Raji (cell line): ENCODE results near the gene TPM3.

Experiments
- POLR2A ChIP-seq: IDR thresholded peaks from 2 replicates; pipeline ENCODE4 v1.6.1; 2011; ENCODE audit warnings: low read depth, low read length, control low read depth; ENCODE audit not compliant: insufficient read depth

Gene TPM3

GRCh38 chr1:154181944-154182343 is 10.0 kb downstream of the TPM3 start:
- no peak for TF ChIP-seq POLR2A

- TF ChIP-seq POLR2A = no peak
Measured at GRCh38 chr1:154179946-154180687, 11.8 kb downstream of the TPM3 start.

DNA sequence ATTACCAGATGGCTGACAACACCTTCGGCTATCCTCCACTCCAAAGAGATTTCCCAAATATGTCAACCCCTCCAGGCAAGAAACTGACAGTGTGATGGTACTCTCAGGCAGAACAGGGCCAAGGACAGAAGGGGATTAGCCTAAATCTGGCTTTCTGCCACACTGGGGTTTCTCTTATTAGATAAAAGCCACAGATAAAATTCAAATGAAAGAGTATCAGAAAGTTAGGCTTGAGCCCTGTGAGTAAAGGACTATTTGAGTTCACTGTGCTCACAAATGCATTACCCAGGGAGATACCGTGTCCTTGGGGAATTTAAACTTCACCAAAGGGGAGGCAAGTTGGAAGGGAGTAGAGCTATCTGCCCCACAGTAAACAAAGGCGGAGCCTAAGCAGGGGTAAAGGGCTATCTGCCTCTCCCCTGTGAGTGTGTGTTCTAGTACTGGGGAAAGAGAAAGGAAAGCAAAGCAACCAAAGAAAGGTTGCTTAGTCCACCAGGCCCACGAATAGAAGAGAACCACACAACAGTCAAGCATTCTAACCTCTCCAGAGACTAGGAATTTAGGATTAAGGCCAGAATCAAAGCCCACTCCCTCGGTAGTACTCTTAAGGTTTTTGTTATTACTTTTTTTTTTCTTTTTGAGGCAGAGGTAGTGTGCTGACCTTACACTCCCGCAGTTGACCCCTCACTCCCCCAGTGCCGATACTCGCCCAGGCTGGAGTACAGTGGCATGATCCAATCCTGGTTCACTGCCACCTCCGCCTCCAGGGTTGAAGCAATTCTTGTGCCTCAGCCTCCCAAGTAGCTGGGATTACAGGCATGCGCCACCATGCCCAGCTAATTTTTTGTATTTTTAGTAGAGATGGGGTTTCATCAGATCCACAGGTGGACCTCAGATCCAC is 12.7 kb downstream of the TPM3 start:
- TF ChIP-seq POLR2A = no peak

- TF ChIP-seq POLR2A = no peak
Measured at GRCh38 chr1:154178013-154178412, 13.9 kb downstream of the TPM3 start.

- no peak for TF ChIP-seq POLR2A
Measured at GRCh38 chr1:154176337-154176736, 15.6 kb downstream of the TPM3 start.

- TF ChIP-seq POLR2A = no peak
Measured at GRCh38 chr1:154174654-154175053, 17.2 kb downstream of the TPM3 start.

DNA sequence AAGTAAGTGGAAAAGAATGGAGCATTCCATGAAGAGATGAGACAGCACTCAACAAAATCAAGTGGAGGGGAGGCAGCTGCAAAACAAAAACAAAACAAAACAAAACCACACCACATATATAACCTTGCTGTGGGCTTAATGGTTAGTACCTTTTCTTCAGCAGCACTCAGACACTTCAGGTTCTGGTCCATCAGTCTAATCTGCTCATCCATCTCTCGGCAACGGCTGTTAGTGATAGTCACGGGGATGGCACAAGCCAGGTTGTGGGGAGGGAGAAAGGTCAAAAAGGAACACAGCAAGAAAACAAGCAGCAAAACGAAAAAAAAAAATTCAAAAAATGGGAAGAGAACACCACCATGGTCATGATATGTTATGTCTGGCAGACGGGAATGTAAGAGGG is 20.0 kb downstream of the TPM3 start:
- no peak for TF ChIP-seq POLR2A

DNA sequence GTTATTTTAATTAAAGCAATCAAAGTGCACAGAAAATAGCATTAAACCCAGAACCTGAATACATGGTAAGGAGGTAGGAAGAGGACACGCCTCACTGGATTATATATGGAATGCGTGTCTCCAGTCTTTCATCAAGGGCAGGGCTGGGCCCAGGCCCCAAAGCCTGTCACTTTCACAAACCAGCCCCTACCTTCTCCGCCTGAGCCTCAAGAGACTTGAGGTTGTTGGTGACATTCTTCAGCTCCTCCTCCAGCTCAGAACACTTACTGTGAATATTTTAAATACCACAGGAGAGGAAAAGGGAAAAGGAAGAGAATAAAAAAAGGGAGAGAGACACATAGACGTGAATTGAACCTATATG is 20.7 kb downstream of the TPM3 start:
- TF ChIP-seq POLR2A = no peak

DNA sequence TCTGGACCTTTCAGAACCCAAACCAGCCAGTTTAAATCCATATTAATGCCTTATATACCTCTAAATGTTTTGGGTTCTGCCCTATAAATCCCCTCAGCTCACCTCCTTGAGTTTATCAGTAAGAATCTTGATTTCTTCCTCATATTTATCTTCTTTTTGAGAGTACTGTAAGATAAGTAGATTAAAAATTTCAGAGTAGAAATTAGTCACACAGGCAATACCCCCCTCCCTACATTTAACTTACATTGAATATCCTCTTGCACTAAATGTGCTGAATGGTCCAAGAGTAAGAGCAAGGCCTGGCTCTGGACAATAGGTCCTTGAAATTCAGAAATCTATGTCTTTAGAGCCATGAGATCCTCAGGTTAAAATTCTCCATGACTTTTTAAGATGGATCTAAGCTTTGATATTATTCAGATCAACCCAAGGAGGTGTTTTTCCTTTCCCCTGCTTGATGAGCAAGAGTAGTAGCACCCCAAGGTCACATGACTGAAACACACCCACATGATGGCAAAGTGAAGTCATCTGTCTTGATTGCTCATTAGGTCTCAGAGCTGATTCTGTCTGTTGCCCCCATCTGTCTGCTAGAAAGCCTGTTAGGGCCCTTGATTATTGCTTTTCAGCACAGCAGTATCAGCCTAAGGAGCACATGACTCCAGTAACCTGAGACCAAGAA is 21.2 kb downstream of the TPM3 start:
- no peak for TF ChIP-seq POLR2A

DNA sequence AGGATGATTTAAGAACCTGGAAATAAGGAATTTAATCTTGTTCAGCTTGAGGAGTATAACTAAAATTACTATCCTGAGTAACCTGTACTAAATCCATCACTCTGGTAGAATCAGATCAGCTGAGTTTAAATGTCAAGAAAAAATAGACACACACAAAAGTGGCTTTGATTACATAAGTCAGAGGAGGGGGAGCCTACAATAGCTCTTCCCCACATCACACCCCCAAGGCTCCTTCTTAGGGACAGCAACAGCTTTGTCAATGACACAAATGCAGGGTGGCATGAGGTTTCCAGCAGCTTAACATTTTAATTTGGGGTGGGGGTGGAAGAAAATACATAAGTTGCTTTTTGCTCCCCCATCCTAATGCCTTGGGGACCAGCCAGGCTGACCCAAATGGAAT is 24.4 kb downstream of the TPM3 start:
- no peak for TF ChIP-seq POLR2A

DNA sequence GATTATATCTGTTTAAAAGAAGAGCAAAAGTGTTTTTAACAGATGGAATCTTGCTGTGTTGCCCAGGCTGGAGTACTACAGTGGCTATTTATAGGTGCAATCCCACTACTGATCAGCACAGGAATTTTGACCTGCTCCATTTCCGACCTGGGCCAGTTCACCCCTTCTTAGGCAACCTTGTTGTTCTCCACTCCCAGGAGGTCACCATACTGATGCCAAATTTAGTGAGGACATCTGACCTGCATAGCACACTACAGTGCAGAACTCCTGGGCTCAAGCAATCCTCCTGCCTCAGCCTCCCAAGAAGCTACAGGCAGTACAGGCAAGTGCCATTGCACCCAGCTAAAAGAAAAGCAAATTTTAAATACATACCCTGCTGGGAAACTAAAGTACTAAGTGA is 25.7 kb downstream of the TPM3 start:
- TF ChIP-seq POLR2A = no peak

GRCh38 chr1:154159554-154159953 is 32.3 kb downstream of the TPM3 start:
- no peak for TF ChIP-seq POLR2A

- no peak for TF ChIP-seq POLR2A
Measured at GRCh38 chr1:154158307-154159125, 33.4 kb downstream of the TPM3 start.

DNA sequence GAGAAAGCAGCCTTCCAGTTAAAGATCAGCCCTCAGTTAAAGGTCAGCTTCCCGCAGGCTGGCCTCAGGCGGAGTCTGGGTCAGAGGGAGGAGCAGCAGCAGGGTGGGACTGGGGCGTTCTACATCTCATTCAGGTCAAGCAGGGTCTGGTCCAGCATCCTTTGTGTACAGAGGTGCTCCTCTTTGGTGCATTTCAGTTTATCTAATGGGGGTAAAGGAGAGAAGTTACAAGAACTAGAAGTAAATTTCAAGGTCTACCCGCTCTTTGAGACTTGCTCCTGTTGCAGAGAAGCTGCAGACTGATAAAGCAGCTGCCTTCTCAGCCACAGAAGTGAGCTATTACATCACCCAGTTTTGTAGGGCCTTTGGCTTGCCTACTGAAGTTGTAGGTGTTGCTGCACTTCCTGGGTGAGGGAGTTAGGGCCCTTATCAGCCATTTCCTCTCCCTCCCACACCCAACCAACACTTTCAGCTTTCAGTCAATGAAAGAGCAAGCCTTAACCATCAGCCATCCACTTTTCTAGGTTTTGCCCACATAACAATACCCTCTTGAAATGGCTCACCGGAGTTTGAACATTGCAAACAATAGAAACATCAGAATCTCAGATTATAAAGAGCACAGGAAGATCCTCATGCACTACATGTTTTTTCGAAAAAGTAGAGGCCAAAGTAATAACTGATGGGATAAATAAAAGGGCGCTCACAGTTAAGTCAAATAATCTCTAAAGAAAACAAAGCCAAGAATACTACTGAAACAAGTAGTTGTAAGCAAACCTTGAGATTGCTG is 34.2 kb downstream of the TPM3 start:
- TF ChIP-seq POLR2A = no peak

DNA sequence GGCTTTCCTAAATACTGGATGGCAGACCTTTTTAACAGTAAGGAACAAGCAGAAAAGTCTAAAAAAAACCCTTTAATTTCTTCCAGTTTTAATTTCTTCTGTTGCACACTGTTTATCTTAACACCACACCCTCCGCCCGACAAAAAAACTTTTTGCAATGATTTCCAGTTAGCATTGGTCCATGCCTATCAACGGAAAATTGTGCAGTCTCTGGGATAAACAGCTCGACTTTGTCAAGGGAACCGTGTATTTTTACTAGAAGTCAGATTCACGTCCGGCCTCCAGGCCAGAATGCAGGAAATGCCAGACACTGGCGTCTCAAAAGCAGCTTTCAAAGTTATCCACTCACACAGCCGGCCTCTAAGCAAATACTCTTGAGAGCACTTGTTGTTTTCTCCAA is 36.6 kb downstream of the TPM3 start:
- no peak for TF ChIP-seq POLR2A
